NT2/D1 (cell line): ENCODE data around the gene PPP6R3.

Experiments
- DNase-seq: peaks from one replicate; pipeline ENCODE4 v3.0.0-alpha.2; 2011; ENCODE audit warnings: low read depth, low spot score
- H3K27me3 ChIP-seq: 2 replicates; pipeline ENCODE4 v1.6.0; 2011; ENCODE audit warnings: mild to moderate bottlenecking; ENCODE audit not compliant: insufficient read length, insufficient read depth
- H3K36me3 ChIP-seq: 2 replicates; pipeline ENCODE4 v1.6.1; 2011; ENCODE audit warnings: mild to moderate bottlenecking, low read length, mixed read lengths; ENCODE audit not compliant: insufficient read depth, insufficient read length
- H3K4me1 ChIP-seq: 2 replicates; pipeline ENCODE4 v1.5.1; 2011; ENCODE audit not compliant: insufficient read depth, insufficient read length
- H3K4me3 ChIP-seq: 2 replicates; pipeline ENCODE4 v1.5.1; 2011; ENCODE audit warnings: low read depth; ENCODE audit not compliant: insufficient read length
- H3K9ac ChIP-seq: 2 replicates; pipeline ENCODE4 v1.6.0; 2011; ENCODE audit warnings: low read depth; ENCODE audit not compliant: insufficient read length
- H3K9me3 ChIP-seq: 2 replicates; pipeline ENCODE4 v1.5.1; 2011; ENCODE audit warnings: mild to moderate bottlenecking, low read length; ENCODE audit not compliant: insufficient read depth
- SUZ12 ChIP-seq: IDR thresholded peaks from 2 replicates; pipeline ENCODE4 v1.6.1; 2011; ENCODE audit not compliant: insufficient read length, insufficient read depth; ENCODE audit errors: extremely low read depth
- YY1 ChIP-seq: IDR thresholded peaks from 2 replicates; pipeline ENCODE4 v1.6.1; 2011; ENCODE audit not compliant: insufficient read length, insufficient read depth
- ZNF274 ChIP-seq: IDR thresholded peaks from 2 replicates; pipeline ENCODE4 v1.6.1; 2011; ENCODE audit warnings: mild to moderate bottlenecking, low read depth, low read length

The PPP6R3 gene

DNA sequence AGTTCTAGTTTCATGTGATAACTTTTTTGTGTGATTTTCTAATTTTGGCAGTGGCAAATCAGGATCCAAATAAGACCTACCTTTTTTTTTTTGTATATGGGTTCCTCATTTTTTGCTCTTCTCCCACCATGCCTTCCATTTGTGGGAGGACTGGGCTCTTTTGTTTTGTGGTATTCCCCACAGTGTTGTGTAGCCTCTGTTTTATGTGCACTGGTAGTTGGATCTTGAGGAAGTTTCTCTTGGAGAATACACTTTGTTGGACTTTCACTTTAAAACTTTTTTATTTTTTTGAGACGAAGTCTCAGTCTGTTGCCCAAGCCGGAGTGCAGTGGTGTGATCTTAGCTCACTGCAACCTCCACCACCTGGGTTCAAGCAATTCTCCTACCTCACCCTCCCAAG is 39.7 kb downstream of the PPP6R3 start:
- DNase-seq: no peak
- H3K4me3 ChIP-seq: no peak overlapping the region
- H3K27me3 ChIP-seq: no peaks in the 10 kb centered on the region
- no peak overlapping the region for H3K9ac ChIP-seq
- no peaks in the 10 kb centered on the region for H3K9me3 ChIP-seq
- H3K36me3 ChIP-seq: peaks cover 7% of the 10 kb centered on the region
- TF ChIP-seq ZNF274 (no peak), SUZ12 (no peak), YY1 (no peak)
- peaks cover 3% of the 10 kb centered on the region for H3K4me1 ChIP-seq

- Histone ChIP-seq H3K4me3 (no peak overlapping the region), H3K4me1 (peaks cover 3% of the 10 kb centered on the region), H3K27me3 (no peaks in the 10 kb centered on the region), H3K9ac (no peak overlapping the region), H3K9me3 (no peaks in the 10 kb centered on the region), H3K36me3 (peaks cover 7% of the 10 kb centered on the region)
- TF ChIP-seq SUZ12 (no peak), YY1 (no peak), ZNF274 (no peak)
- no peak for DNase-seq
Observed at GRCh38 chr11:68501813-68502212, 41.3 kb downstream of the PPP6R3 start.

DNA sequence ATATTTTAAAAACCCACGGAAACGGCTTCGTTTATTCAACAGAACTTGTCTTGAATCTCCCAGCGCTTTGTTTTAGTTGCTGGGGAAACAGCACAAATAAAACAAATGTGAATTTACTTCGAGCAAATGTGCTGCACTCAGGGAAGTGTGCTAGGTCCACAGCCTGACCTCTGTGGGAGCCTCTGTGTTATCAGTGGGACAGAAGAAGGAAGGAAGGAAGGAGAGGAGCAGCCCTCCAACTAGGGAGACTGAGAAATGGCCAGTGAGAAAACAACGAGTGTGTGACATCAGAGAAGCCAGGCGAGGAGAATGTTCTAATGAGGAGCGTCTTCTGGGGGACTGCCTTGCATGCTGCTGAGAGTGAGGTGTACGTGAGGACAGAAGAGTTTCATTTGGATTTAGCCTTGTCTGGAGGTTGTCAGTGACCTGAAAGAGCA is 42.7 kb downstream of the PPP6R3 start:
- Histone ChIP-seq H3K27me3 (no peaks in the 10 kb centered on the region), H3K4me1 (peaks cover 3% of the 10 kb centered on the region), H3K36me3 (peaks cover 7% of the 10 kb centered on the region), H3K9me3 (no peaks in the 10 kb centered on the region), H3K4me3 (no peak overlapping the region), H3K9ac (no peak overlapping the region)
- no peak for DNase-seq
- no peak for TF ChIP-seq YY1
- no peak for TF ChIP-seq SUZ12
- no peak for TF ChIP-seq ZNF274

GRCh38 chr11:68503792-68504191 is 43.2 kb downstream of the PPP6R3 start:
- DNase-seq: no peak
- no peaks in the 10 kb centered on the region for H3K4me1 ChIP-seq
- no peak overlapping the region for H3K9ac ChIP-seq
- H3K27me3 ChIP-seq: no peaks in the 10 kb centered on the region
- peaks cover 7% of the 10 kb centered on the region for H3K36me3 ChIP-seq
- H3K4me3 ChIP-seq: no peak overlapping the region
- no peaks in the 10 kb centered on the region for H3K9me3 ChIP-seq
- no peak for TF ChIP-seq YY1
- no peak for TF ChIP-seq SUZ12
- TF ChIP-seq ZNF274: no peak

- H3K9ac ChIP-seq: no peak overlapping the region
- DNase-seq: no peak
Observed at GRCh38 chr11:68504432-68505066, 44.0 kb downstream of the PPP6R3 start.

GRCh38 chr11:68505596-68505995 is 45.0 kb downstream of the PPP6R3 start:
- DNase-seq: no peak
- Histone ChIP-seq H3K4me3 (no peak overlapping the region), H3K9ac (no peak overlapping the region), H3K36me3 (peaks cover 7% of the 10 kb centered on the region), H3K9me3 (no peaks in the 10 kb centered on the region), H3K27me3 (no peaks in the 10 kb centered on the region), H3K4me1 (no peaks in the 10 kb centered on the region)
- TF ChIP-seq ZNF274 (no peak), YY1 (no peak), SUZ12 (no peak)

More at GRCh38 chr11:68504432-68505066, 44.0 kb downstream of the PPP6R3 start:
- H3K36me3 ChIP-seq: peaks cover 7% of the 10 kb centered on the region
- no peaks in the 10 kb centered on the region for H3K27me3 ChIP-seq
- no peaks in the 10 kb centered on the region for H3K4me1 ChIP-seq
- H3K4me3 ChIP-seq: no peak overlapping the region
- TF ChIP-seq YY1: no peak
- no peak for TF ChIP-seq SUZ12
- TF ChIP-seq ZNF274: no peak
- H3K9me3 ChIP-seq: no peaks in the 10 kb centered on the region

- H3K9me3 ChIP-seq: no peaks in the 10 kb centered on the region
- DNase-seq: no peak
- H3K9ac ChIP-seq: no peak overlapping the region
- no peak for TF ChIP-seq YY1
- TF ChIP-seq ZNF274: no peak
- TF ChIP-seq SUZ12: no peak
- H3K36me3 ChIP-seq: peaks cover 7% of the 10 kb centered on the region
- no peaks in the 10 kb centered on the region for H3K27me3 ChIP-seq
- H3K4me1 ChIP-seq: no peaks in the 10 kb centered on the region
- H3K4me3 ChIP-seq: no peak overlapping the region
Observed at GRCh38 chr11:68506908-68507307, 46.4 kb downstream of the PPP6R3 start.

DNA sequence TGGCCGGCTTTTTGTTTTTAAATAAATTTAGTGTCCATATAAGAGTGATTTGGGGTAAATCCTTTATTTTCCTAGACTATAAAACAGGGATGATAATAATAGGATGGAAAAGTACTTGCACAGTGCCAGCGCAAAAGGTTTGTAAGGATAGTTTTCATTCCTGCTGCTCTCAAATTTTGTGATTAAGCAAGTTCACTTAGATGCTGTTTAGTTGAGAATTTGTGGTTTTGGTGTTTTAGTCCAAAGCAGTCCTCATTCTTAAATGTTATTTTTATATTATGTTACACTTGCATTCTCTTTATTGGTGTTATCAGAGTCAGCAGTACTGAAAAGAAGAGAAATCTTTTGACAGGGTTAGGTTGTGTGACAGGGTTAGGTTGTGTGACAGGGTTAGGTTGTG is 47.9 kb downstream of the PPP6R3 start:
- Histone ChIP-seq H3K27me3 (no peaks in the 10 kb centered on the region), H3K9ac (no peak overlapping the region), H3K36me3 (peaks cover 13% of the 10 kb centered on the region), H3K4me3 (no peak overlapping the region), H3K4me1 (no peaks in the 10 kb centered on the region), H3K9me3 (no peaks in the 10 kb centered on the region)
- DNase-seq: no peak
- no peak for TF ChIP-seq YY1
- TF ChIP-seq ZNF274: no peak
- no peak for TF ChIP-seq SUZ12
